GM21825 (cell line): ENCODE results near the gene PRPF19.

ENCODE experiments used
- ATAC-seq: cut with Tn5 transposase; IDR thresholded peaks from one replicate; pipeline ENCODE4 v1.9.1; 2021; ENCODE audit warnings: mild to moderate bottlenecking, moderate library complexity; ENCODE audit not compliant: unreplicated experiment

PRPF19 gene

GRCh38 chr11:60924110-60924905, 17.9 kb upstream of the PRPF19 start, which contains the start of gene TMEM132A:
TMEM132A (plus strand) TSS chr11:60924460; CDS start chr11:60924634, 174 bp downstream.
- ATAC-seq = no peak

DNA sequence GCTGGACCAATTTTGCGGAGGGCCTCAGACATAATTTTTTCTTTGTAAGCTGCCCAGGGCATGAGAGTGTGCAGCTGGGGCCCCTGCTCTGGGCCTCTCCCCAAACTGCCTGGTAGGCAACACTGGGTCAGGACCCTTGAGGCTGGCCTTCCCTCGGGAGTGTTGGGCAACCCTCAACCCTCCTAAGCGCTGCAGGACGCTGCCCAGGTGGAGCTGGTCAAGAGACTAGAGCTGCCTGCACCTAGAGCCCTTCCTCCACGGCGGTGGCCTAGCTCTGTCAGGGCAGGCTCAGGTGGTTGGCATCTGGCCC, 17.4 kb upstream of the PRPF19 start:
- no peak for ATAC-seq

GRCh38 chr11:60923326-60923725, 16.9 kb upstream of the PRPF19 start:
- no peak for ATAC-seq

- ATAC-seq = no peak
Measured at GRCh38 chr11:60922906-60923305, 16.5 kb upstream of the PRPF19 start.

GRCh38 chr11:60921777-60922335, 15.5 kb upstream of the PRPF19 start:
- ATAC-seq = no peak

DNA sequence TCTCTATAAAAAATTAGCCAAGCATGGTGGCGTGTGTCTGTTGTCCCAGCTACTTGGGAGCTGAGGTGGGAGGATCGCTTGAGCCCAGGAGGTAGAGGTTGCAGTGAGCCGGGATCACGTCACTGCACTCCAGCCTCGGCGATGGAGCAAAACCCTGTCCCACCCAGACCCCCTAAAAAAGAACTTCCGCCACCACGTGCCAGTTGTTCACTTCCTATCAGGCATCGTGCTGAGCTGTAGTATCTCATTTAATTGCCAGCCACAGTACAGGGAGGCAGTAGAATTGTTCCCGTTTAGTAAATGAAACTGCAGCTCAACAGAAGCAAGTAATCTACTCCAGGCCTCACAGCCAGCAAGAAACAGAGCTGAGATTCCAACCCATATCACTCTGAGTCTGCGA, 14.9 kb upstream of the PRPF19 start:
- ATAC-seq = no peak

- ATAC-seq = no peak
Measured at GRCh38 chr11:60919956-60920355, 13.6 kb upstream of the PRPF19 start.

- ATAC-seq = no peak
Measured at GRCh38 chr11:60919320-60919719, 12.9 kb upstream of the PRPF19 start.

GRCh38 chr11:60918939-60919265, 12.5 kb upstream of the PRPF19 start:
- no peak for ATAC-seq

GRCh38 chr11:60918251-60918938, 12.0 kb upstream of the PRPF19 start:
- no peak for ATAC-seq

DNA sequence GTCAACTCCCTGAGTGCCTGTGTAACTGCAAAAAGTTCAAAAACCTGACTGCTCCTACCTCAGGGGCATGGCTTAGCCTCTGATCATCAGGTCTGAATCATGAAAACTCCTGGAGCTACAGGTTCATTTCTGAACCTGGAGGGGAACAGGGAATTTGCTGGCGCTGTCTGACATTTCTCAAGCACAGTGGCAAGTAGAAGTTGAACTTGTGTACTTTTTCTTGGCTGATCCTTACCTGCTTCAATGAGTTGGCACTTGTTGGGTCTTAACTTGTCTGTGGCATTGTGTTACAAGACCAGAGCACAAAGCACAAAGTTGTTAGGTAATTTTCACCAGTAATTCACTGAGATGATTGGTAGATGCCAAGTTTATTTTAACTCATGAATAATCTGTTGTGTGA, 10.9 kb upstream of the PRPF19 start:
- ATAC-seq = no peak

DNA sequence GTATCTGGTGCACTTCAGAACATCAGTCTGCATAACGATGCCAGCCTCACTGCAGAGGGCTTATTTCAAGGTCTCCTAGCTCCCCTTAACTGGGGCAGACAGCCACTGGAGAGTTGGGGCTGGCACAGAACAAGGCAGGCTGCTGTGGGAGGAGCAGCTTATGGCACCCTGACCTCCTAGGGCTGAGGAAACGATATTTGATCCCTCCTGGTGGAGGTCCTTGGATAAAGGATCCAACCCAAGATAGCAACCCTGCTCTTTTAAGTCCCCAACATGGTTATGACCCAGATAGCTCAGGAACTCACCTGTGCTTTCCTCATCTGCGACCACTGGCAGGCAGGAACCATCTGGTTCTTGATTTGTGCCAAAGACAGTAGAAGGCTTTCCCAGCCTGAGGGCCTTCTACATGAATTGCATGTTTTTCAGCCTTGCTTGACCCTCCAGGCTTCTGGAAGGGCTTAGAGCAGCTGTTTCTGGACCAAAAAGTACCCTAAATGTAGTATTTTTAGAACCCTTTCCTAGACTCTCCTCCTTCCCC, 10.4 kb upstream of the PRPF19 start:
- ATAC-seq = no peak

DNA sequence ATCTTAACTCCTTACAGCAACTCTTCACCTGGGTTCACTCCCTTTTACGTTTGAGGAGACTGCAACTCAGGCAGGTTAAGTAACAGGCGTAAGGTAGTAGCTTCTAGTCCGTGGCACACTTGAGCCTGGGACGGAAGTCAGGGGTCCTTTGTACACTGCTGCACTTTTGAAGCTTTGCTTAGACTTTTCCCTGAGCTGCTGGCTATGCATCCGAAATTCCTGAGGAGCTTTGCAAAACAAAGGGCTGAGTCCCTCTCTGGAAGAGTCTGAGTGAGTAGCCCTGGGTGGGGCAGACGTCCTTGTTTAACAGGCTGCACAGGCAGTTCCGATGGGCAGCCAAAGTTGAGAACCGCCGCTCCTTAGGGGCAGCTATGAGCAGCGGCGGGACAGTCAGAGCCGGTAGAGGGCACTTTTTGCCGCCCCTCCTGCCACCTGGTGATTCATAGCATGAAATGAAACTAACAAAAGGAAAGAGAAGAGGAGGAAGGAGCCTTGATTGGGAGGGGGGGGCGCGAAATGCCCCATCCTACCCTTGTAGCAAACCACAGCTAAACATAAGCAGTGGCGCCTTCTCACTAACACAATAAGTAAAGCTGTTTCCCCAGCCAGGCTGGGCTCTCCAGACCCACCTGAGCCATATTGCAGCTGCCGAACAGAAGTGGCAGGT, 9.0 kb upstream of the PRPF19 start:
- peak; percentile 49 for ATAC-seq

DNA sequence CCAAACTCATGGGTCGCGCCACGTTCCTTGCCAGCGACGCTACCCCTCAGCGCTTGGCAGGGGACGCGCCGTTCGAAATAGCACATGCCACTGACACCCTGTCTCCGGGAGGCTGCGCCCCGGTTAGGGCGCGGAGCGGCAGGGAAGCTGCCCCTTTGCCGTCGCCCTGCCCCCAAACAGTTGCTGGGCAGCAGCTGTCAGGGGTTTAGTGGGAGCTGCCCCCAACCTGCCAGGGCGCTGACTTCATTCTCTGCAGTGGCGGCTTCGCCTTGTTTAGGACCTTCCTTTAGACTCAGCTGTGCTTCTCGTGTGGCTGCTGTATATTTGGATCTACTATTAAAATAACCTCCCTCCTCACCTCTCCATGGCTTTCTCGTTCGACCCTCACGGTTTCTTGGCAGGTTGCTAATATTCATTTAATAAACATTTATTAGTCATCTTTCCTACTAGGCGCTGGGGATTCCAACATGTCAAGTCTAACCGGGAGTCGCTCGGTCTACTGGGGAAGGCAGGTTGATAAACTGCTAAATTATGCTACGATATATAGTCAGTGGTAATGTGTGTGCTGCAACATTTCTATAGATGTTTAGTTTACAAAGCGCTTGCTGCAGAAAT, 8.4 kb upstream of the PRPF19 start:
- ATAC-seq = peak; percentile 3

GRCh38 chr11:60913793-60914632, 7.6 kb upstream of the PRPF19 start, which contains the start of gene TMEM109:
TMEM109 (plus strand) TSS chr11:60914158; CDS start chr11:60919694, 5,536 bp downstream.
- ATAC-seq = peak; percentile 35

GRCh38 chr11:60912851-60913528, 6.6 kb upstream of the PRPF19 start:
- ATAC-seq = no peak

GRCh38 chr11:60912223-60912850, 6.0 kb upstream of the PRPF19 start:
- ATAC-seq = no peak

GRCh38 chr11:60910711-60911380, 4.5 kb upstream of the PRPF19 start:
- ATAC-seq = no peak
